22Rv1 (cell line): Measurements from ENCODE around the gene RFX6.

ENCODE experiments used
- H3K27ac ChIP-seq: fragments of 450-650 bp; 2 replicates; pipeline ENCODE4 v1.5.1; 2017
- CTCF ChIP-seq: fragments of 450-650 bp; IDR thresholded peaks from 2 replicates; pipeline ENCODE4 v1.5.1; 2017; ENCODE audit warnings: mild to moderate bottlenecking
- ZFX ChIP-seq: fragments of 450-650 bp; IDR thresholded peaks from 2 replicates; pipeline ENCODE4 v1.6.1; 2017; ENCODE audit warnings: antibody characterized with exemption, borderline replicate concordance

RFX6 gene

GRCh38 chr6:116842459-116842858 is 34.6 kb upstream of the RFX6 start:
- no peak overlapping the region for H3K27ac ChIP-seq
- TF ChIP-seq ZFX (no peak), CTCF (no peak)

- no peak overlapping the region for H3K27ac ChIP-seq
- peak; percentile 37; the same call in 1 of the 2 replicates for TF ChIP-seq CTCF
- no peak for TF ChIP-seq ZFX
Measured at GRCh38 chr6:116847227-116847626, 29.8 kb upstream of the RFX6 start.

GRCh38 chr6:116858060-116858459 is 19.0 kb upstream of the RFX6 start:
- no peak overlapping the region for H3K27ac ChIP-seq
- no peak for TF ChIP-seq CTCF
- no peak for TF ChIP-seq ZFX

- H3K27ac ChIP-seq = no peak overlapping the region
- no peak for TF ChIP-seq CTCF
Measured at GRCh38 chr6:116859264-116859663, 17.8 kb upstream of the RFX6 start.

- TF ChIP-seq ZFX (no peak), CTCF (no peak)
- H3K27ac ChIP-seq = no peak overlapping the region
Measured at GRCh38 chr6:116866281-116866871, 10.7 kb upstream of the RFX6 start.

GRCh38 chr6:116872771-116873170 is 4.3 kb upstream of the RFX6 start:
- no peak overlapping the region for H3K27ac ChIP-seq
- TF ChIP-seq ZFX = no peak
- TF ChIP-seq CTCF = no peak

- no peak overlapping the region for H3K27ac ChIP-seq
- no peak for TF ChIP-seq ZFX
- no peak for TF ChIP-seq CTCF
Measured at GRCh38 chr6:116876107-116876506, 935 bp upstream of the RFX6 start.
